Fibroblast of the aortic adventitia (primary cell): ENCODE data around the gene NCAM2. TPM values are rescaled to one million over a fixed set of nuclear protein-coding genes. Genes with fewer than 3 reads are reported as not detected.

ENCODE experiments used
- DNase-seq: peaks from one replicate; pipeline ENCODE4 v3.0.0-alpha.2; 2010; ENCODE audit warnings: low read depth
- H3K4me3 ChIP-seq: 2 replicates; pipeline ENCODE4 v1.5.1; 2011; ENCODE audit warnings: low read depth, mild to moderate bottlenecking, control low read depth, low read length, moderate library complexity
- total RNA-seq: library from RNA; depleted of rRNA; stranded (reverse); fragments of >200 nt; gene quantifications from 2 replicates; pipeline ENCODE4 v1.2.3, GENCODE V29; 2012; ENCODE audit warnings: low replicate concordance
- TF ChIP-seq, protein P1 (sequence below): IDR thresholded peaks from 2 replicates; pipeline ENCODE4 v1.5.1; 2011; ENCODE audit warnings: mild to moderate bottlenecking, low read length, control low read depth, inconsistent platforms; ENCODE audit not compliant: insufficient read depth

The NCAM2 gene
- total RNA-seq, 1 donor, result 19.4 TPM

DNA sequence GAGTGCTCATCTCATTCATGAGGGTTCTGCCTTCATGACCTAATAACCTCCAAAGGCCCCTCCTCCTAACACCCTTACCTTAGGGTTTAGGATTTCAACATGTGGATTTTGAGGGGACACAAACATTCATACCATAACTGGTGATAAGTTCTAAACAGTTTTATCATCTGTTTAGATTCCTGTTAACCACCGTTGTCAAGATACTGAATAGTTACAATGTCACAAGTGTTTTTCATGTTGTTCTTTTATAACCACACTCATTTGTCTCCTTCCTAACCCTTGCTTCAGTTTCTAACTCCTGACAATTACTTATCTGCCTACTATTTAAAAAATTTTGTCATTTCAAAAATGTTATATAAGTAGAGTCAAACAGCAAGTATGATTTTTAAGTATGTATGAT lies 86.0 kb downstream of the NCAM2 start:
- TF ChIP-seq, protein P1, sequence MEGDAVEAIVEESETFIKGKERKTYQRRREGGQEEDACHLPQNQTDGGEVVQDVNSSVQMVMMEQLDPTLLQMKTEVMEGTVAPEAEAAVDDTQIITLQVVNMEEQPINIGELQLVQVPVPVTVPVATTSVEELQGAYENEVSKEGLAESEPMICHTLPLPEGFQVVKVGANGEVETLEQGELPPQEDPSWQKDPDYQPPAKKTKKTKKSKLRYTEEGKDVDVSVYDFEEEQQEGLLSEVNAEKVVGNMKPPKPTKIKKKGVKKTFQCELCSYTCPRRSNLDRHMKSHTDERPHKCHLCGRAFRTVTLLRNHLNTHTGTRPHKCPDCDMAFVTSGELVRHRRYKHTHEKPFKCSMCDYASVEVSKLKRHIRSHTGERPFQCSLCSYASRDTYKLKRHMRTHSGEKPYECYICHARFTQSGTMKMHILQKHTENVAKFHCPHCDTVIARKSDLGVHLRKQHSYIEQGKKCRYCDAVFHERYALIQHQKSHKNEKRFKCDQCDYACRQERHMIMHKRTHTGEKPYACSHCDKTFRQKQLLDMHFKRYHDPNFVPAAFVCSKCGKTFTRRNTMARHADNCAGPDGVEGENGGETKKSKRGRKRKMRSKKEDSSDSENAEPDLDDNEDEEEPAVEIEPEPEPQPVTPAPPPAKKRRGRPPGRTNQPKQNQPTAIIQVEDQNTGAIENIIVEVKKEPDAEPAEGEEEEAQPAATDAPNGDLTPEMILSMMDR, result no peak

DNA sequence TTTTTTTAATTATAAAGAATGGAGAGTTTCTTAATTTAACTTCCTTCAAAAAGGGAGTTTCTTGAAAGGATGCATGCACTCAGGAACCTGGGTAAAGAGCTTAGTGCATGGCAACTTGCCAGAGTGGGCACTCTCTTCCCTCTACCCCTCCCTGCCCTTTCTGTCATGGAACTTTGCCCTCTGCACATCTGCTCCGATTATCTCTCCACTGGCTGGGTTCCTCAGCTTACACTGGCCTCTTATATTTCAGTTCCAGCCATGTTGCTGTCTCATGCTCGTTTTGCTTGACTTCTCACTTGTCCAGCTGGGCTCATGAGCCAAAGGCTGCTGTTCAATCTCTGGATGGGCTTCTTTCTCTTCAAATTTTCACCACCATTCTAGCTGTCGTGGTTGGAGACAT lies 87.0 kb downstream of the NCAM2 start:
- no peak for DNase-seq
- no peak overlapping the region for H3K4me3 ChIP-seq
- TF ChIP-seq, protein P1, result no peak

More for the DNA sequence above, 86.0 kb downstream of the NCAM2 start:
- peak; percentile 70 for DNase-seq
- H3K4me3 ChIP-seq, result no peak overlapping the region

DNA sequence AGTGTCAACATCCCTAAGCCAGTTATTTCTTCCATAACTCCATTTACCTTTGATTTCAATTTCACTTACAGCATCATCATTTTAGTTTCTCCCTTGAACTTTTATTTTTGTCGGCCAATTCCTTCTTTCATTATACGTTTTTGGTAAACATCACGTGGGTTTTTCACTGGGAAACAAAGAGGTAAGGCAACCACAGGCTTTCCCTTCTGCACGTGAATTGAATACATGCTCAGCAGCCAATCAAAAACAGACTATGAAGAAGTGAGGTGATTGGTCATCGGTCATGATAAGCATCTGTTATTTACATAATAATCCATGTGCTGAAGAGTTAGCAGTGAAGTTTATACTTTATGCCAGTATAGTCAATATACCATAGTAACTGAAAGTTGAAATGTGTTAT lies 98.7 kb downstream of the NCAM2 start:
- no peak for DNase-seq
- no peak overlapping the region for H3K4me3 ChIP-seq
- TF ChIP-seq, protein P1, result no peak

DNA sequence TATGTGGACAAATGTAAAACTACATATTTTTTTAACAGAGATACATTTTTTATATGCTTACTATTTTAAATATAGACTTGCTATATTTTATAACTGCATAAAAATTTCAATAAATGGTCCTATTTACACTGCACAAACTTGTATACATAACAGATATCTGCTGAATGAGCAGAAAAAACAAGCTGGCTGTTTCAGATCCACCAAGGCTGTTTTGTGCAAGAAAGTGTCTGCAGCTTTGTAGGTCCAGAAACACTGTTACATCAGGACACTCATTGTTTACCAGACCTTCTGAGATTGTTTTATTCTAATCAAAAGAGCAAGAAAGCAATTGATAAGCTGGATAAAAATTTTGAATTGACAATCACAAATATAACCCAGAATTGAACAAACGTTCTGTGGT lies 99.3 kb downstream of the NCAM2 start:
- DNase-seq, result no peak
- TF ChIP-seq, protein P1, result no peak
- H3K4me3 ChIP-seq, result no peak overlapping the region

DNA sequence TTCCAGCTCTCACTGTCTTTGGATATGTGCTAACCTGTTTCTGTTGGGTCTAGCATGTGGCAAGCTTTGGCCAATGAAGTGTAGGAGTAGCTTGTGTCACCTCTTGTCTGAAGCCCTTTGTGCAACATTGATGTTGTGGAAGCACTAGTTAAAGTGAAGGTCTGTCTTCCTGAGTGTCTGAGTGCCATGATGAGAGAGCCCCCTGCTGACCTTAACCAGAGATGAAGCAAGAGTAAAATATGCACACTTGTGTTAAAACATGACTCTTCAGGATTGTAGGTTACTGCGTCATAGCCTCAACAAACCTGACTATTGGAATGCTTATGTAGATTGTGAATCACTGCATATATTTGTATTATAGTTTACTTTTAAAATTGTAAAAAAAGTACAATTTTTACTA lies 103.7 kb downstream of the NCAM2 start:
- peak; percentile 74 for DNase-seq
- TF ChIP-seq, protein P1, result peak; percentile 34
- H3K4me3 ChIP-seq, result no peak overlapping the region

DNA sequence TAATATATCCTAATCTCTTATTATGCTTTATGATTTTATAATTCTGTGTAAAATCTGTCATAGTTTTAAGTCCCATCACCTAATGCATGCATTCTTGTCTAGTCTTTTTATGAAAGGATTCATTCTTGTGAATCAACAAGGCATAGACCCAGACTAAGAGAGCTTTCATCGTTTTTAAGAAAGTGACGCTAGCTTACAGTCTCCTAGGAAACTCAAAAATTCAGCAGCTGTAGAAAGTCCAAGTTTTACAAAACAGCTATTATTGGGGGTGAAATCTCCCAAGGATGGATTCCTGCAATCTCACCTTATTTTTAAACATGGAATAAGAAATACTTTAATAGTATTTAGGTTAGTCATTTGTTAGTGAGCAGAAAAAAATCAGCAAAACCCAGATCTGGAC lies 104.7 kb downstream of the NCAM2 start:
- TF ChIP-seq, protein P1, result no peak
- DNase-seq, result no peak
- no peak overlapping the region for H3K4me3 ChIP-seq

DNA sequence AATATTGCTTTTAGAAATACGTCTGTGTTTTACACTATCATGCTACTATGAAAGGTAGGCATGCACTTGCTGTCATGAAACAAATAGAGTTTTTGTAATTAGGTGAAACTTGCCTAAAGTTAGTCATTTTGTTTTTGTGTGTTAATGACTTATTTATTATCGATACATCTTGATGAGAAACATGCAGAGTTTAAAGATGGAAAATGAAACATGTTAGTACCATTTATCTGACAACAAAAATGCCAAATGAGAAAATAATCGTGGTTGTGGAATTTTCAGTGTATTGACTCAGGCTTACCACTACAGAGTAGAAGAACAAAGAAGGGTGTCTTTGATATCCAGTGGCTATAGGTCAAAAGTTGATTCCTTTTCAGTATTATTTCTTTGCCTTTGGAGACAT lies 105.5 kb downstream of the NCAM2 start:
- TF ChIP-seq, protein P1, result no peak
- H3K4me3 ChIP-seq, result no peak overlapping the region
- DNase-seq, result no peak
